ENCODE data around the gene TBC1D9B.

TBC1D9B gene

DNA sequence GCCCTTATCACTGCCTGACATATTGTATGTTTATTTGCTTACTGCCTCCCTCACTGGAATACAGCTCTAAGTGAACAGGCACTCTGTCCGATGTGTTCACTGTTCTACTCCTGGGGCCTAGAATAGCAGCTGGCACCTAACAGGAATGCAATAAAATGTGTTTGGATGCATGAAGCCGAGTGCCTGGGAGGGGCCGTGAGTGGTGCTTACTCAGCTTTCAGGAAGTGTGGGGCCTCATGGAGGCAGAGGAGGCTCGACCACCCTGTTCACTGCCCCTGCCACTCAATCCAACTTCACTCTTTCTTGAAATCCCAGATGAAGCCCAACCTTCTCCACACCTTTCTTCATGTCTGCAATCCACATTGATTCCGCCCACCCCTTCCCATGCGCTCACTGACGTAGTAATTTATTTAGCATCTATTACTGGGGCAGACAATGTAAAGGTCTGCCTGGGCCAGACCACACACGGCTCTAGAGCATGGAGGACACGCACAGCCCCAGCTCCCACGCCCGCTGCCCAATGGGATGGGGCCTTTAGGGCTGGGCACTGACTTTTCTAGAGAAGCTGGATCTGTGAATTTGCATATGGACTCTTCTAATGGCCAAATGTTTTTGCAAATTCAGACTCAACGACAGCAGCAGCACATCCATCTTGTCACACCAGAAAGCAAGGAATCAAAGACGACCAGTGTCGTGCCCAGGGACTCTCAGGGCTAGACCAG is 21.3 kb downstream of the TBC1D9B start:
- DNase-seq (ENCODE audit: insufficient read length, low spot score) (no peak), FAIRE-seq (no peak)
- TF ChIP-seq, protein P1, sequence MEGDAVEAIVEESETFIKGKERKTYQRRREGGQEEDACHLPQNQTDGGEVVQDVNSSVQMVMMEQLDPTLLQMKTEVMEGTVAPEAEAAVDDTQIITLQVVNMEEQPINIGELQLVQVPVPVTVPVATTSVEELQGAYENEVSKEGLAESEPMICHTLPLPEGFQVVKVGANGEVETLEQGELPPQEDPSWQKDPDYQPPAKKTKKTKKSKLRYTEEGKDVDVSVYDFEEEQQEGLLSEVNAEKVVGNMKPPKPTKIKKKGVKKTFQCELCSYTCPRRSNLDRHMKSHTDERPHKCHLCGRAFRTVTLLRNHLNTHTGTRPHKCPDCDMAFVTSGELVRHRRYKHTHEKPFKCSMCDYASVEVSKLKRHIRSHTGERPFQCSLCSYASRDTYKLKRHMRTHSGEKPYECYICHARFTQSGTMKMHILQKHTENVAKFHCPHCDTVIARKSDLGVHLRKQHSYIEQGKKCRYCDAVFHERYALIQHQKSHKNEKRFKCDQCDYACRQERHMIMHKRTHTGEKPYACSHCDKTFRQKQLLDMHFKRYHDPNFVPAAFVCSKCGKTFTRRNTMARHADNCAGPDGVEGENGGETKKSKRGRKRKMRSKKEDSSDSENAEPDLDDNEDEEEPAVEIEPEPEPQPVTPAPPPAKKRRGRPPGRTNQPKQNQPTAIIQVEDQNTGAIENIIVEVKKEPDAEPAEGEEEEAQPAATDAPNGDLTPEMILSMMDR (IDR thresholded peaks at IDR 0.05; ENCODE audit: insufficient read depth, missing control alignments), result no peak

DNA sequence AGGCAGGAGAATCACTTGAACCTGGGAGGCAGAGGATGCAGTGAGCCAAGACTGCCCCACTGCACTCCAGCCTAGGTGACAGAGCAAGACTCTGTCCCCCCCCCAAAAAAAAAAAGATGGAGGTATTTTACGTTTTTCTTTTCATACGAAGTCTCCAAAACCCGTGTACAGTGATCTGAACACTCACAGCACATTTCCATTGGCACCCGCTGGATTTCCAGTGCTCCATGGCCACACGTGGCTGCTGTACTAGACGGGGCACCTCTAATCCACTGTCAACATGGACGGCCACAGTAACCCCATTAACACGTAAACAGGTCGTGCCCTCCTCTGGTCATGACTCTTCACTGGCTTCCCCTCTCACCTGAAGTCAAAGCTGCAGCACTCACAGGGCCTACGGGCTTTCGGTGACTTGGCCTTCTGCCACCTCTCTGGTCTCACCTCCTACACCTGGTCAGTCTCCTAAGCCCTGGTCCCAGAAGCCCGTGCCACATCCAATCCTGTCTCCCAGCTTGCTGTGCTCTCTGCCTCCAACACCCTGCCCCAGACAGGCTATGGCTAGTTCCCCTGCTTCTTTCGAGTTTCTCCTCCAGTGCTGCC is 22.1 kb downstream of the TBC1D9B start:
- DNase-seq (ENCODE audit: insufficient read length, low spot score) (no peak), FAIRE-seq (no peak)
- TF ChIP-seq, protein P1 (IDR thresholded peaks at IDR 0.05; ENCODE audit: insufficient read depth, missing control alignments), result no peak

DNA sequence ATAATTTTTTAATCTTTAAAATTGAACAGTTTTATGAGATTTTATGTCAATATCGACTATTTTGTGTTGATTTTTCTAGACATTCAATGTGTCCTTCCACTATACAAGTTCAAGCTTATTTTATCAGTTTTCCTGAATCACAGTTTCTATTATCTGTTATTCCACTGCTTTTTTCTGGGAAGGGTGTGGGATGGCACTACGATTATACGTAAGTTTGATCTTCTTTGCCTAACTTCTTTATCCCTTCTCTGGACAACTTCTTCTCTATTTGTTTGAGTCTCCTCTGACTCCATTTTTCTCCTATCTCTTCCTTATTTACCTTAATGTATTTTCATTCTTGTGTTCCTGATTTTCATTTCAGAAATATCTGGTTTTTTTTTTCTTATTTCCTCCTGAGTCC is 24.5 kb downstream of the TBC1D9B start:
- no peak for DNase-seq (ENCODE audit: insufficient read length, low spot score)
- FAIRE-seq, result no peak
- TF ChIP-seq, protein P1 (IDR thresholded peaks at IDR 0.05; ENCODE audit: insufficient read depth, missing control alignments), result no peak

DNA sequence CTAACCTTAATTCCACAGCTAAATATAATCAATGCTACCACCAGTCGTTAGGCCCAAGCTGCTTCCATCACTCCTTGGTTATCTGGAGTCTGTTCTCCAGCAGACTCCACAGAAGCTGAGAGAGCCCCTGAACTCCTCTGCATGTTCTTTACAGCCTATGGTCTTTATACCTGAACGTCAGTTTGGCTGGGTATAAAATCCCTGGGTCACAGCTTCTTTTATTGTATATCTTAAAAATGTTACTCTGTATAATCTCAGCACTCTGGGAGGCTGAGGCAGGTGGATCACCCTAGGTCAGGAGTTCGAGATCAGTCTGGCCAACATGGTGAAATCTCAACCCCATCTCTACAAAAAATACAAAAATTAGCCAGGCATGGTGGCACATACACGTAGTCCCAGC is 25.4 kb downstream of the TBC1D9B start:
- DNase-seq (ENCODE audit: insufficient read length, low spot score) (no peak), FAIRE-seq (no peak)
- TF ChIP-seq, protein P1 (IDR thresholded peaks at IDR 0.05; ENCODE audit: insufficient read depth, missing control alignments), result no peak

DNA sequence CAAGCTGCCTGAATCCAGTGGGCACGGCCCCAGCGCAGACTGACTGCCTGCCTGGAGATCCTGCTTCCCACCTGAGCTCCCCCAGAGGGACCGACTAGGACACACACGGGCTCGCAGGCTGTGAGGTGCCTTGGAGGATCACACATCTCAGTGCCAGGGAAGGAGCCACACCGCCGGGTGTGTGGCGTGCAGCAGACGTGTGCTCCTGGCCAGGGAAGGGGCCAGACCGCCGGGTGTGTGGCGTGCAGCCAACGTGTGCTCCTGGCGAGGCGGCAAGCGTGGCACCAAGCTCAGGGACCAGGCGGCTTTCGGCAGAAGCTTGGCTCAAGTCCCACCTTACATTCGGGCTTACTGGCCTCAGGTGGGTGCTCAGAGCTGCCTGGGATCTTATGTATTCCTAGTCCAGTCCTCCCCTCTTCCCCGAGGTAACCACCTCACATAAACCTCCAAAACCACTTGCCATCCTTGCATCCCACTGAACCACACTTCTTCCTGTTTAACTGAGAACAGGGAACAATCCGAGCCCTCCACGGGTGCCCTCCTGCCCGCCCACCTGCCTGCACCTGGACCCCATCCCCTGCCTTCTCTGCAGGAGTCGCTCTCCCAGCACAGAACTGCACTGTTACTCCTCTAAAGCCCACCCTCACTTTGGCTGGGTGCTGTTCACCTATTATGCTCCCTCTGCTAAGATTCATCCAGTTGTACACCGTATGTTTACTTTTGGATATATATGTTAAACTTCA is 26.7 kb downstream of the TBC1D9B start:
- TF ChIP-seq, protein P1 (IDR thresholded peaks at IDR 0.05; ENCODE audit: insufficient read depth, missing control alignments), result no peak
- no peak for DNase-seq (ENCODE audit: insufficient read length, low spot score)
- FAIRE-seq, result no peak

DNA sequence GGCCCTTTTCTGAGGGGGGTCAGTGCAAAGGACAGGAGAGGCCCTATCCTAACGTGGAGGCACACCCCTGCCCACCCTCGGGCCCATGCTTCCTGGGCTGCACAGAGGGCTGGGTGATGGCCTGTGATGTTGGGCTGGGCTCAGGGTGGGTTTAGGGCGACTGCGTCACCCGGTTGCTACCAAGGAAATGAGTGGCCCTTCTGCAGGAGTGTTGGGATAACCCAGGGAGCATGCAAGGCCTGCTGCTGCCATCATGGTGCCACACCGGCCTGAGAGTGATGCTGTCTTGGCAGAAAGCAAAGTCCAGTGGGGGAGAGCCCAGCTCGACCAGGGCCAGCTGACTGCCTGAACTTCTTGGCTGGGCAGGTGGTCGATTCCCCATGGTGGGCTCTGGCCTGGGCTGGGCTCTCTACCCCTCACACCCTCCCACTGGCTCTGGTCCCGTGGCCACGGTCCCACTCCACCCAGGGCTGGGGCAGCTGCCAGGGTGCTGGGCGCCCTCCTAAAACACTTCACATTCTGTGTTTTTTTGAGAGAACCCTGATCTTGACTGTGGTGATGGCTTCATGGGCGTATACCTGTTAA is 27.5 kb downstream of the TBC1D9B start:
- no peak for DNase-seq (ENCODE audit: insufficient read length, low spot score)
- no peak for FAIRE-seq
- TF ChIP-seq, protein P1 (IDR thresholded peaks at IDR 0.05; ENCODE audit: insufficient read depth, missing control alignments), result no peak
